Left colon (tissue), 2 donors: ENCODE measurements around the gene SELENOP. TPM values are rescaled to one million over a fixed set of nuclear protein-coding genes. Genes with fewer than 3 reads are reported as not detected.
"Not testable (repeated sequence)": the region's sequence is repeated elsewhere in the genome, so short reads cannot be mapped to it uniquely, and the experiment has no call there.

Source experiments
- ATAC-seq: fragments of 200-7000 bp; cut with Tn5 transposase; one replicate; pipeline ENCODE4 v1.9.1; 2020; ENCODE audit warnings: mild to moderate bottlenecking, moderate library complexity
- DNase-seq, 2 donors: peaks; one replicate each; pipeline ENCODE4 v3.0.0-alpha.2; 2020
- intact Hi-C, 2 donors: fragments of 100-400 bp; cut with DNase I in 1 of 2; cut with micrococcal nuclease in 1 of 2; formaldehyde crosslinking; loops; one replicate each; pipeline versions ENCODE4 v1.11.2 to v1.14.0; 2022; cut with DNase I, micrococcal nuclease
- total RNA-seq, 2 donors: library from RNA; stranded (reverse); fragmentation: NEBNext Ultra II Directional; extraction: Animal tissue kit (Norgen Biotek cat#: 25700); gene quantifications; one replicate each; pipeline ENCODE4 v1.2.1, GENCODE V29; 2021
- donor health status: DM: no; HTN: no; CAD: no.
- donor health status: DM: yes; HTN: yes; CAD: no.

SELENOP gene
- total RNA-seq, 2 donors from 2014 or later, result 1,235 to 2,399 TPM

DNA sequence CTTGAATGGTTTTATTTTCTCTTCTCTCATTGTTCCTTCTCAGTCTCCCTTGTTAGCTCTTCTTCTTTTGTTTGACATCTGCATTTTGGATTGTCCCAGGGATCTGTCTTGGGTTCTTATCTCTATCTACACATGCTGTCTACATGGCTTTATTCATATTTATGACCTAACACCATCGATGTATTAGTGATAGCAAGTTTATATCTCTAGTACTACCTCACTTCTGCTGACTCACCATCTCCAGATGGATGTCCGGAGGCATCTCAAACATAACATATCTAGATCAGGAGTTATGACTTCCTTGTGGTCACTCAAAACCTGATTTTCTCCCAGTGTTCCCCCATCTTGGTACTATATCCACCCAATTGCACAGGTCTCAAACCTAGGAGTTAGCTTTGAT is 19.2 kb upstream of the SELENOP start:
- intact Hi-C loops, result no loop called here
- DNase-seq (no peak), ATAC-seq (no peak)

- intact Hi-C loops, result no loop called here
- no peak for ATAC-seq
- DNase-seq, result no peak
Observed at GRCh38 chr5:42828671-42829070, 17.0 kb upstream of the SELENOP start.

DNA sequence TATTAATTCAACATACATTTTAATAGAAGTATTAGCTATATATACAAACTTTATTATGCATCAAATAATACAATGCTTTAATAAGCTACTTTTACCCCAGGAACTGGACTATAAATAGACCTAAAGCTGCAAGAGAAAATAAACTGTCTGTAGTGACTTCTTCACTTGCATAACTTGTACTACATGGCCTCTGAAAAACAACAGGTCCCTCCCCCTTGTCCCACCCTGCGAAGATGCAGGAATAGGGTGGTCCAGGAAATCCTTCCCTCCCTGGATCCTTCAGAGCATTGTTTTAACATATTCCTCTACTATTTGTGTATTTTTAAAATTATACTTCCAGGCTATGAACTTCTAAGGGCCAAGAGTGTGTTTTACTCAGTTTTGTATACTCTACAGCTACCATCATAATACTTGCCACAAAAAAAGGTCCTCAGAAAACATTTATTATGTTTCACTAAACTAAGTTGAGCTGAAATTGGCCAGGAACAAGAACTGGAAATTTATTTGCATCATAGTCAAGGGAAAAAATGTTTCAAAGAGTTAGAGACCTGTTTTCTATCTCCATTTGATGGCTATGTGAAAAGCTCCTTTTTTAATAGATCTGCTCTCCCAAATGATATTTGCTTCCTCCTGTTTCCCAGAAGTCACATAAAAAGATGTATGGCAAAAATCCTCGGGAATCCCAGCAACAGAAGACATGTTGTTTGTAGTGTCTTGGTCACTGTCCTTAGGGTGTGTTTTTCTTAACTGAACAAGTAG is 15.2 kb upstream of the SELENOP start:
- intact Hi-C loops, result no loop called here
- no peak for ATAC-seq
- DNase-seq, result no peak

- intact Hi-C loops, result no loop called here
- no peak for ATAC-seq
Observed at GRCh38 chr5:42825422-42826148, 13.9 kb upstream of the SELENOP start.

DNA sequence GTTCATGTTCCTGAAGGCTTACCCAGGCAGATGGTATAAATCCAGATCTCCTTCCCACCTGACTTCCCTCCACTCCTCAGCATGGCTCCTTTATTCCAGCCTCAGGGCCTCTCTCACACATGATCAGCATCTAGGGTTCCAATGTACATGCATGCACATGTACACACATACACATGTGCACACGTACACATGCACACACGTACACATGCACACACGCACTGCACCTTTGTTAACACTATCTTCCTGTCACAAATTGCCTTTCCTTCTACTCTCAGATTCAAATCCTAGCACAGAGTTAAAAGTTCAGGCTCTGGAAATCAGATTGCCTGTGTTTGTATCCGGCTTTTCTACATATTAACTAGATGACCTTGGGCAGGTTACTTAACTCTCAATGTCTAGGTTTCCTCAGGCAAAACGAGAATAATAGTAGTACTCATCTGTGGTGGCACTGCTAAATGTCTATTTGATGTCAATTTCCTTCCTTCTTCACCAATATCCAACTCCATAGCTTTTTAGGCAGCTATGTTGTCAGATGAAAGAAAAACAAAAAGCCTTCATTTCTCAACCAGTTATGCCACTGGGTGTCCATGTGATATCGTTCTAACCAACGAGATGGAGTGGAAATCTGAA is 12.8 kb upstream of the SELENOP start:
- ATAC-seq (peak; percentile 88), DNase-seq (no peak)
- intact Hi-C loops, result no loop called here

More at GRCh38 chr5:42825422-42826148, 13.9 kb upstream of the SELENOP start:
- DNase-seq, result no peak

DNA sequence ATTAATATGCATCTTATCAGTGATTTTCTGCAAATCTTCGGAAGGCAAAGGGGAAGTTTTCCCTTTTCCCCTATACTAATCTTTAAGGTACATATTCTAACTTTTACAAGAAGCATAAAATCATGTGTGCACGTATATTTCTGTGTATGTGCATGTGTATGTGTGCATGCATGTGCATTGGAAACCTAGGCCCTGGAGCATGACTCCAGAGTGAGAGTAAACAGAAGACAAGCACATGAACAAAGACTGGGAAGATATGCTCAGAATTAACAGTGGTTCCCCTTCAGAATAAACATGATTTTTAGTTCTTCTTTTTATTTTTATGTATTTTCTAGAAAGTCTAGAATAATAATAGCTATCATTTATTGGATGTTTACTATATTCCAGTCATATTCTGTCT is 10.9 kb upstream of the SELENOP start:
- intact Hi-C loops, result no loop called here
- no peak for DNase-seq
- ATAC-seq, result no peak

GRCh38 chr5:42819745-42820144 is 8.1 kb upstream of the SELENOP start:
- no peak for DNase-seq
- intact Hi-C loops, result no loop called here
- ATAC-seq, result no peak

DNA sequence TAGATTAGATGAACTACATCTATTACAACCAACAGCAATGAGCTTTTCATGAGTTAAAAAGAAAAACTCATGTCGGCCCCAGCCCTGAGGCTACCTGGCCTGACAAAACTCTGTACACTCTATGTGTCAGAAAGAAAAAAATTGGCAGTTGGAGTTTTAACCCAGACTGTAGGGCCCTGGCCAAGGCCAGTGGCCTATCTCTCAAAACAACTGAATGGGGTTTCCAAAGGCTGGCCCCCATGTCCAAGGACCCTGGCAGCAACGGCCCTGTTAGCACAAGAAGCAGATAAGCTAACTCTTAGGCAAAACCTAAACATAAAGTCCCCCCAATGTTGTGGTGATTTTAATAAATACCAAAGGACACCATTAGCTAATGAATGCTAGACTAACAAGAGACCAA is 4.9 kb upstream of the SELENOP start:
- intact Hi-C loops, ATAC-seq, DNase-seq: not testable (repeated sequence)

GRCh38 chr5:42813533-42813932 is 1.8 kb upstream of the SELENOP start:
- no peak for DNase-seq
- intact Hi-C loops, result no loop called here

DNA sequence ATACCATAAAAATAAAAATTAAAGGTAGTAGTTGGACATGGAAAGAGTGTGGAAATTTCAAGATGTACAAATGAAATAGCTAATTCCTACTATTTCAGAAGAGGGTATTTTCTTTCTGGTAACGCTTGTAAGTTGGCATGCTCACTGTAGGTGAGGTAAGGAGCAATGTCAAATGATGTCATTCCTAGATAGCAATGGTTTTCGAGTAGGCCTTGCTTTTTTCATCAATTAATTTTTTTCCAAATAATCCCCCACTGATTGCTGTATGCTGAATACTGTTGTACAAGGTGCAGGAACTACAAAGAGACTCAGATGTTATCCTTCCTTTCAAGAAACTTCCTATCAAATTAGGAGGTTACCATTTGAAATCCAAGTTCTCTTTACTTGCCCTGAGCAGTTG is 928 bp upstream of the SELENOP start:
- ATAC-seq (no peak), DNase-seq (no peak)
- intact Hi-C loops, result no loop called here

More at GRCh38 chr5:42813533-42813932, 1.8 kb upstream of the SELENOP start:
- no peak for ATAC-seq

DNA sequence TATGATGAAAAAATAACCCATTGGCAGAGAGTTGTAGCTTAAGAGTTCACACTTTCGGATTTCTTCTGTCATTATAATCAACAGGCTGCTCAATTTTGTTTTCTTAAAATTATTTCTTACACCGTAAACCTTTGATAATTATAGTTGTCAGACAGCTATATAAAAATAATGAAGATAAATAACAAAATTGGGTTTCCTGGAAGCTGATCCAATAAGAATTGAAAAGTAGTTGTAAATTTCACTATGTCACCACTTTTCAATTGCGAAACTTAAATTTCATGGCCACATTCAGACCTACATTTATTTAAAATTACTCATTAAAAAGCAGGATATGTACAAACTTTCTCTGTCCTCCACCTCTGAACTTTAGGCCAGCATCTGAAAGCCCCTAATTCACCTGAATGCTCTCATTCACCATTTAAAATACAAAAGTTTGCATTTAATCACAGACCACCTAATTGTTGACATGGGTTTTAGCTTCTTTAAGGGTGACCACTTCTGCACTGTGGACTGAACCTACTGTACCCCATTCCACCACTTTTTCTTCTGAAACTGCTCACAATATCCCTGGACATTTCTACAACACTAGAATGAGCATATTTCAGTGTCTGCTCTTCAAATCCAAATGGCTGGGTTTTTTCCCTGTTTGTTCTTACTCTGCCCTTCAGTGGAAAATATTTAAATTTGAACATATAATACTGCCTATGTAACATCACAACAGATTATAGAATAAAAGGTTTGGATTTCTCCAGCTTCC is 680 bp downstream of the SELENOP start:
- intact Hi-C loops, result no loop called here
- ATAC-seq (peak; percentile 8), DNase-seq (no peak)

DNA sequence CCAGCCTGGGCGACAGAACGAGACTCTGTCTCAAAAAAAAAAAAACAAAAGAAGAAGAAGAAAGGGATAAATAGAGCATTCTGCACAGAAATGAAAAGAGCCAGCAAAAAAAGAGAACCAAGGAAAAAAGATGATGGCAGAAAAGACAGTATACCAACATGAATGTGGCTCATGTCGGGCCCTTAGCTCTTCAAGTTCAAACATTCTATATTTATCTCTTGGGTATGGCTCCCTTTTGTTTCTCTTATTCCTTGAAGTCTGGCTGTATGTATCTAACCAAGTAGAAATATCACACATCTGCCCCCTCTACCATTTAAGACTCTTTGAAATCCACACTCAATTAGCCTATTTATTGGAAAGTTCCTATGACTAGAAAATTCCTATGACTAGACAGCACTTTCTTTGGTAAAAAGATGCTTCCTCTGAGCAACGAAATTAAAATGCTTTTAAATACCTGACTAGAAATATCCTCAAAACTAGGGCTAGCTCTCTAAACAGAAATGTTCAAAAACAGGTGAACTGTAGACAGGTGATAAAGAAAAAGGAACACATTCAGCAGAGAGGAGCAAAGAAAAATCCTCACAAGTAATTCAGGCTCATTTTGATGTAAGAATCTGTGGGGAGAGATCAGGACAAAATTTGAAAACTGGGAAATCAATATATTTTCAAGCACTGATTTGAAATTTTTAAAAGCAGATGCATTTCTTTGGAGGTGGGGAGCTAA is 2.6 kb downstream of the SELENOP start:
- intact Hi-C loops, result no loop called here
- ATAC-seq (no peak), DNase-seq (no peak)

GRCh38 chr5:42807722-42808447 is 3.8 kb downstream of the SELENOP start:
- DNase-seq, result no peak
- ATAC-seq, result no peak
- intact Hi-C loops, result no loop called here

DNA sequence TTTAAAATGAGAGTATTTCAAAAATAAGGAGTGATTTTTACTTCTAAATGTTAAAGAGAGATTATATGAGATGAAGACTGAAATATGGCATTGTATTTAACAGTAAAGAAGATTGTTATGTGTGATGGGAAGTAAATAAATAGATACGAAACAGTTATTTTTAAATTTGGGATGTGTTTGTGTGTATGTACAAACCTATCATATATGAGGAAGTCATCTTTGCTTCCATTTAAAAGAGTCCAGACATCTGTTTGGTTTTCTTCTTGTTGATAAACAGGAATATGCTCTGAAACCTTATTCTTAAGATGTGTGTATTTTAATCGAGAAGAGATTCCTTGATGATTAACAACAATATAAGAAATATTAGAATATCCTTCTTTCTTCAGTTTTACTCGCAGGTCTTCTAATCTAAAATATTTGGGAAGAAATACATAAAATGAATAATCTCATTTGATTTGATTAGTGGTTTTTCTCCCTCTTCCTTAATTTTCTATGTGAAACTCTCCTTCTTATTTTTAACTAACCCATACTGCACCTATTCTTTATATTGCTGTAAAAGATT is 4.9 kb downstream of the SELENOP start:
- no peak for ATAC-seq
- intact Hi-C loops, result no loop called here
- no peak for DNase-seq

DNA sequence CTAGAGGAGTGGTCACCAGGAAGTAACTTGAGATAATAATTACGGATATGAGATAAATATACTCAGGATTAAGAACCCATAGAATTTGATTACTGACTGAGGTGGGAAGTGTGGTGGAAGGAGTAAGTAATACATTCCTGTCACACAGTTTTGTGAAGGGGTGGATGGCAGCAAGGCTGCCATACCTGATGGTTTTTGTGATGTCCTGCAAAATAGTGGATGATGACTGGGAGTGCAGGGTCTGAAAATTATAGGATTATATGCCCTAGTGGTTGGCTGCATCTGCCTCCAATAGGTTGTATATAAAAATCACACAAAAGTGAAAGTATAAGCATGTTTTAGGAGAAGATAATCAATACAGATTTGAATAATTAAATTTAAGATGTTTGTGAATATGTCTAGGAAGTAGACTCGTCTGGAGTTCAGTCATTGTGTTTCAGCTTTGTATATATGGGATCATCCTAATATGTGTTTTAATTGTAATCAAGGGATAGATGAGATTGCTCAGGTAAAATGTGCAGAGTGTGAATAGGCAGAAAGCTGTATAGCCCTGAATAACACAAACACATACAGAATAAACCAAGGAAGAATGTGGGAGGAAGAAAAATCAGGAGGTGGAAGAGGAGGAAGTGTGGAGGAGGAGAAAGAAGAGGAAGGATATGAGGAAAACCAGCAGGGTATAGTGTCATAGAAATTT is 5.5 kb downstream of the SELENOP start:
- ATAC-seq, result peak; percentile 7
- intact Hi-C loops, result no loop called here
- no peak for DNase-seq

DNA sequence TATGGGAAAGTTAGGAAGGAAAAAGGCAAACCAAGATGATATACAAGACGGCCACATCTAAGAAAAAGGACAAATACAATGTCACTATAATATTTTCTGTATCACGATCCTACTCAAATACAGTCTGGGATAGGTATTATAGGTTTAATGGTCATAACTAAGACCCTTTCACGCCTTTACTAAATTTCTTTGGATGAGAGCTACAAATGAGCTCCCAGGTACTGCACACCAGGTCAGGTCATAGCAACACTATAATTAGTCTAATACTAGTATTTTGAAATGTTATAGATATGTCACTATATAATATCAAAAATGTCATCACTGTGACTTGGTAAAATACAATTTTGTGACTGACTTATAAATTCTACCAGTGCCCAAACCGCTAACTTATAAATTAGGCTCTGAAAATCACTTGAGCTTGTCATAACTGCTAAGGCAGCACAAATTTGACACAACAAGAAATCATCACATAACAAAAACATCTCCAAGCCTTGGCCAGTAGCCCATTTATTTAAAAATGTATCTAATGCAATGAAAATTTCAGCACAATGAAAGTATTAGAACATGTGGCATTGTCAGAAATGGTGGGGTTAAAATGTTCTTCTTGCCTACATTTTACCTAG is 6.9 kb downstream of the SELENOP start:
- intact Hi-C loops, result no loop called here
- no peak for DNase-seq
- no peak for ATAC-seq
